ENCODE measurements around the gene MINK1.

MINK1 gene

GRCh38 chr17:4944163-4944553 lies 111.0 kb downstream of the MINK1 start:
- FAIRE-seq (no peak), DNase-seq (ENCODE audit: insufficient read length, low spot score) (no peak)

- DNase-seq (ENCODE audit: insufficient read length, low spot score) (no peak), FAIRE-seq (no peak)
These were observed 111.5 kb downstream of the MINK1 start for GRCh38 chr17:4944554-4945175.

GRCh38 chr17:4945176-4945943 lies 112.2 kb downstream of the MINK1 start:
- peak; percentile 87 for DNase-seq (ENCODE audit: insufficient read length, low spot score)
- FAIRE-seq: peak; percentile 97

- no peak for FAIRE-seq
These were observed 112.8 kb downstream of the MINK1 start for GRCh38 chr17:4945944-4946280.

GRCh38 chr17:4946312-4946976 lies 113.3 kb downstream of the MINK1 start:
- no peak for DNase-seq (ENCODE audit: insufficient read length, low spot score)
- FAIRE-seq: no peak

More at GRCh38 chr17:4945944-4946280, 112.8 kb downstream of the MINK1 start:
- no peak for DNase-seq (ENCODE audit: insufficient read length, low spot score)

- FAIRE-seq: no peak
- DNase-seq (ENCODE audit: insufficient read length, low spot score): no peak
These were observed 113.9 kb downstream of the MINK1 start for GRCh38 chr17:4947010-4947410.

Data from HTR-8/SVneo (cell line).